Uterus (tissue), 4 donors: ENCODE data around the gene PDGFB. TPM values are rescaled to one million over a fixed set of nuclear protein-coding genes. Genes with fewer than 3 reads are reported as not detected.

Experiments
- DNase-seq, 2 donors: peaks; one replicate each; pipeline ENCODE4 v3.0.0-alpha.2; 2019 to 2020
- H3K27ac ChIP-seq, 2 donors: fragments of 200-600 bp; sonication (generic); 1 replicate in 1 of 2; 2 replicates in 1 of 2; pipeline ENCODE4 v1.5.1; 2016 to 2018
- H3K27me3 ChIP-seq, 2 donors: fragments of 200-600 bp; sonication (generic); one replicate each; pipeline ENCODE4 v1.5.1; 2018 to 2019; ENCODE audit warnings: control low read depth in 1 of 2
- H3K36me3 ChIP-seq, 2 donors: fragments of 200-600 bp; sonication (generic); one replicate each; pipeline ENCODE4 v1.5.1; 2019; ENCODE audit warnings: control low read depth in 1 of 2
- H3K4me1 ChIP-seq, 2 donors: fragments of 200-600 bp; sonication (generic); one replicate each; pipeline ENCODE4 v1.5.1; 2018 to 2019; ENCODE audit warnings: control low read depth in 1 of 2
- H3K4me3 ChIP-seq, 2 donors: fragments of 200-600 bp; sonication (generic); 1 replicate in 1 of 2; 2 replicates in 1 of 2; pipeline ENCODE4 v1.5.1; 2018 to 2019; ENCODE audit warnings: mild to moderate bottlenecking in 1 of 2
- H3K9me3 ChIP-seq, 2 donors: fragments of 200-600 bp; sonication (generic); one replicate each; pipeline ENCODE4 v1.5.1; 2019; ENCODE audit warnings: control low read depth in 1 of 2
- POLR2A ChIP-seq, 2 donors: fragments of 450-650 bp; IDR thresholded peaks; one replicate each; pipeline ENCODE4 v1.6.1; 2016; ENCODE audit warnings: antibody characterized with exemption in 2 of 2, mild to moderate bottlenecking in 1 of 2, moderate library complexity in 1 of 2
- intact Hi-C: fragments of 100-400 bp; cut with DNase I; formaldehyde crosslinking; loops from one replicate; pipeline ENCODE4 v1.15.1; 2023; ENCODE audit warnings: low total_unique reads
- total RNA-seq, 4 donors: library from RNA; depleted of rRNA in 3 of 4; stranded (reverse); fragments of >200 nt in 3 of 4; gene quantifications; one replicate each; pipeline versions ENCODE4 v1.1.0 to v1.2.4, GENCODE V29; 2014 to 2023
- TF ChIP-seq, protein P1 (sequence below), 4 experiments: fragments of 200-600 bp in 2 of 4; fragments of 450-650 bp in 2 of 4; sonication (generic) in 2 of 4; IDR thresholded peaks; one replicate each; pipeline ENCODE4 v1.5.1; 2016 to 2019; ENCODE audit warnings: antibody characterized with exemption in 4 of 4, mild to moderate bottlenecking in 2 of 4, moderate library complexity in 1 of 4
- donor health status: DM: yes; HTN: yes; CAD: no.

PDGFB gene
- total RNA-seq, 4 donors from 2014 or later: 2.0 to 24.8 (median 5.6) TPM

DNA sequence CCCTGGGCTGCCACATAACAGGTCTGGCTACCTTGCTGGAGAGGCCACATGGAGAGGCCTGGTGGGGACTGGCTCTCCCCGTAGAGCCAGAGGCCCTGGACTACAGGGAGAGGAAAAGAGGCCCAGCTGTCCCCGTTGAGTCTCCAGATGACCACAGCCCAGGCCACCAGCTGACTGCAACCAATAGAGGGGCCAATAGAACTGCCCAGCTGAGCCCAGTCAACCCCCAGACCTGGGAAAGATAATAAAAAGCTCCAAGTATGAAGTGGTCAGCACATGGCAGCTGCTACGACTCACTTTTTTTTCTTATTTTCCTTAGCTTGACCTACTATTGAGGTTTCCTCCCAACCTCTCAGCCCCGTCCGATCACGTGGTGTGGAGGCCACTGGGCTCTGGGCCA, 18.4 kb downstream of the PDGFB start:
- Histone ChIP-seq H3K4me3 (no peak overlapping the region), H3K4me1 (no peaks in the 10 kb centered on the region), H3K36me3 (no peaks in the 10 kb centered on the region), H3K27ac (no peak overlapping the region), H3K27me3 (no peaks in the 10 kb centered on the region), H3K9me3 (no peaks in the 10 kb centered on the region)
- intact Hi-C loops: no loop called here
- no peak for DNase-seq
- TF ChIP-seq, protein P1, sequence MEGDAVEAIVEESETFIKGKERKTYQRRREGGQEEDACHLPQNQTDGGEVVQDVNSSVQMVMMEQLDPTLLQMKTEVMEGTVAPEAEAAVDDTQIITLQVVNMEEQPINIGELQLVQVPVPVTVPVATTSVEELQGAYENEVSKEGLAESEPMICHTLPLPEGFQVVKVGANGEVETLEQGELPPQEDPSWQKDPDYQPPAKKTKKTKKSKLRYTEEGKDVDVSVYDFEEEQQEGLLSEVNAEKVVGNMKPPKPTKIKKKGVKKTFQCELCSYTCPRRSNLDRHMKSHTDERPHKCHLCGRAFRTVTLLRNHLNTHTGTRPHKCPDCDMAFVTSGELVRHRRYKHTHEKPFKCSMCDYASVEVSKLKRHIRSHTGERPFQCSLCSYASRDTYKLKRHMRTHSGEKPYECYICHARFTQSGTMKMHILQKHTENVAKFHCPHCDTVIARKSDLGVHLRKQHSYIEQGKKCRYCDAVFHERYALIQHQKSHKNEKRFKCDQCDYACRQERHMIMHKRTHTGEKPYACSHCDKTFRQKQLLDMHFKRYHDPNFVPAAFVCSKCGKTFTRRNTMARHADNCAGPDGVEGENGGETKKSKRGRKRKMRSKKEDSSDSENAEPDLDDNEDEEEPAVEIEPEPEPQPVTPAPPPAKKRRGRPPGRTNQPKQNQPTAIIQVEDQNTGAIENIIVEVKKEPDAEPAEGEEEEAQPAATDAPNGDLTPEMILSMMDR (IDR thresholded peaks at IDR 0.05): no peak
- no peak for TF ChIP-seq POLR2A (IDR thresholded peaks at IDR 0.05)

DNA sequence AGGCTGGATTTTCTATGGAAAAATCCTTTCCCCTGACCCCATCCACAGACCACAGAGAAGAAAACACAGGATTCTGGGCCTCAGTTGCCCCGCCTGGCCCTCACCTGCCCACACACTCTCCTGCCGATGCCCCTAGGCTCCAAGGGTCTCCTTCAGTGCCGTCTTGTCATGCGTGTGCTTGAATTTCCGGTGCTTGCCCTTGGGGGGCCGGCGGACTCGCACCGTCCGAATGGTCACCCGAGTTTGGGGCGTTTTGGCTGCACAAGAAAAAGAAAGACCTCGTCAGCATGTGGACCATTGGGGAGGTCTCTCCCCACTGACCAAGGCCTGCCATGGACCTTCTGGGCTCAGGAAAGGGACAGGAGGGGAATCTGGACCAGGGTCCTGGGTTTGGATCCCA, 19.2 kb downstream of the PDGFB start:
- no peaks in the 10 kb centered on the region for H3K4me1 ChIP-seq
- H3K4me3 ChIP-seq: no peak overlapping the region
- TF ChIP-seq, protein P1 (IDR thresholded peaks at IDR 0.05): no peak
- no peak for TF ChIP-seq POLR2A (IDR thresholded peaks at IDR 0.05)
- no peaks in the 10 kb centered on the region for H3K27me3 ChIP-seq
- intact Hi-C loops: no loop called here
- H3K9me3 ChIP-seq: no peaks in the 10 kb centered on the region
- H3K36me3 ChIP-seq: no peaks in the 10 kb centered on the region
- no peak for DNase-seq
- H3K27ac ChIP-seq: no peak overlapping the region

DNA sequence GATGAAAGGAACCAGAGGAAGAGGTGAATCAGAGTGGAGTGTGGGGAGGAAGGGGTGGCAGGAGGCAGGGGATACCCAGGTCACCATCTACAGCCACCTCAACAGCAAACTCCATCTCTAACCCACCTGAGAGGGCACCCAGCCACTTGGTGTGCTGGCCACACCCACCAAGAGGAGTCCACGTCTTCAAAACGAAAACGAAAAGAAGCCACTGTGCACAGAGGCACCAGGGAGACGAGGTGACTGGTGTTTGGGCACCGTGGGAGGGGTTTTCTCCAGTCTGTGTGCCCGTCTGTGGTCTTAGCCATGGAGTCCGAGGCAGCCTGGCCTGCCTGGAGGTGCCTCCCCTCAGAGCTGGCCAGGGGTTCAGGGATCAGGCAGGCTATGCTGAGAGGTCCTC, 20.2 kb downstream of the PDGFB start:
- intact Hi-C loops: no loop called here
- H3K4me3 ChIP-seq: no peak overlapping the region
- no peaks in the 10 kb centered on the region for H3K27me3 ChIP-seq
- TF ChIP-seq, protein P1 (IDR thresholded peaks at IDR 0.05): no peak
- no peak for TF ChIP-seq POLR2A (IDR thresholded peaks at IDR 0.05)
- no peaks in the 10 kb centered on the region for H3K4me1 ChIP-seq
- no peaks in the 10 kb centered on the region for H3K9me3 ChIP-seq
- no peak overlapping the region for H3K27ac ChIP-seq
- no peak for DNase-seq
- H3K36me3 ChIP-seq: no peaks in the 10 kb centered on the region

DNA sequence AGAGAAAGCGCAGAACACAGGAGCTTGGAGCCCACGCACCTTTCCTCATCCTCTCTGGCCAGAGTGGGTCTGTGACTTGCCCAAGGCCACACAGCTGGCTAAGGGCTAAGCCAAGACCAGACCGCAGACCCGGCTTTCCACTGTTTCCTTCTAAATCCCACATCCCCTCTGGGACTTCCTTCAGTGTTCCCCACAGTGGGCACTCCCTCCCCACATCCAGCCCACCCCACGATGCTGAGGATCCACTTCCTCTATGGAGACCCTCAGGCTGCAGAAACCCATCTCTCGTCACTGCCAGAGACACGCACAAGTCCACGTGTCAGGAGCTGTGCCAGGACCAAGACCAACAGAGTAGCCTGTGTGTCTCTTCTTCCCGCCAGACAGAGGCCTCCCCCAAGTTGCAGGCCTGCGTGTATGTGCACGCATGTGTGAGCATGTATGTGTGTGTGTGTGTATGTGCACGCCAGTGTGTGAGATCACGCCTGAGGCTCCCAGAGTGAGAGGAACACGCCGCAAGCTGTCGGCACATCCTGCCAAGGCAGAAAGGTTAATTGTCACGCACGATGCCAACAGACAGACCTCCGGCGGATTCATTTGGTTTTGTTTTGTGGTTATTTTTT, 21.6 kb downstream of the PDGFB start:
- Histone ChIP-seq H3K27me3 (no peaks in the 10 kb centered on the region), H3K4me1 (no peaks in the 10 kb centered on the region), H3K4me3 (no peak overlapping the region), H3K27ac (no peak overlapping the region), H3K36me3 (no peaks in the 10 kb centered on the region), H3K9me3 (no peaks in the 10 kb centered on the region)
- DNase-seq: no peak
- no peak for TF ChIP-seq POLR2A (IDR thresholded peaks at IDR 0.05)
- TF ChIP-seq, protein P1 (IDR thresholded peaks at IDR 0.05): no peak
- intact Hi-C loops: no loop called here

DNA sequence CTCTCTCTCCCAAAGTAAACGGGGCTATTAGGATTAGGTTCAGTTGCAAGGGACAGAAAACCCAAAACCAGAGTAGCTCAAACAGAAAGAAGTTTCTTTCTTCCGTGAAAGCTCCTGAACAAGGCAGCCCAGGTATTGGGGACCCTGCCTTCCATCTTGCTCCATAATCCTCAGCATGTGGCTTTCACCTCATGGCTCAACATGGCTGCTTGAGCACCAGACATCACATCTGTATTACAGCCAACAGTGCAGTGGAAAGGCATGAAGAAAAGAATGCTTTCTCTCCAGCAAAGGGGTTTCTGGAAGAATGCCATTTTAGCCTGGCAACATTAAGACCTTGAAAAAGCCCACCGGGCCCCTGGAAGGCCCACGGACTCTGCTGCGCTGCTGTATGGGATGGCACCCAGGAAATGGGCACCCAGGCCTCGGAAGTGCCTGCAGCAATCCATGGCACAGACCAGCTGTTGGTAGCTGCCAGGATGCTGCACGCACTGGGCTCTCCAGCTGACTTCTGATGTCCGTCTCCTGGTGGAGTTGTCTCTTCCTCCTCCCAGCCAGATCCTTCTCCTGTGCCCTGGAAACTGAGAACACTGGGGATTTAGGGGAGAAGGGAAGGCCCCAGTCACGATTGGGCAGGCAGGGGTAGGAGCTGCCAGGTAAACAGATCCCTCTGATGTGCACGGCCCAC, 22.6 kb downstream of the PDGFB start:
- TF ChIP-seq POLR2A (IDR thresholded peaks at IDR 0.05): no peak
- TF ChIP-seq, protein P1 (IDR thresholded peaks at IDR 0.05): no peak
- Histone ChIP-seq H3K27ac (no peak overlapping the region), H3K4me1 (no peaks in the 10 kb centered on the region), H3K36me3 (no peaks in the 10 kb centered on the region), H3K9me3 (no peaks in the 10 kb centered on the region), H3K27me3 (no peaks in the 10 kb centered on the region), H3K4me3 (no peak overlapping the region)
- intact Hi-C loops: no loop called here
- no peak for DNase-seq
